HG03457 (cell line): Measurements from ENCODE around the gene INTS1.

ENCODE experiments used
- ATAC-seq: cut with Tn5 transposase; IDR thresholded peaks from one replicate; pipeline ENCODE4 v1.9.1; 2021; ENCODE audit warnings: moderate number of reproducible peaks; ENCODE audit not compliant: unreplicated experiment

INTS1 gene

DNA sequence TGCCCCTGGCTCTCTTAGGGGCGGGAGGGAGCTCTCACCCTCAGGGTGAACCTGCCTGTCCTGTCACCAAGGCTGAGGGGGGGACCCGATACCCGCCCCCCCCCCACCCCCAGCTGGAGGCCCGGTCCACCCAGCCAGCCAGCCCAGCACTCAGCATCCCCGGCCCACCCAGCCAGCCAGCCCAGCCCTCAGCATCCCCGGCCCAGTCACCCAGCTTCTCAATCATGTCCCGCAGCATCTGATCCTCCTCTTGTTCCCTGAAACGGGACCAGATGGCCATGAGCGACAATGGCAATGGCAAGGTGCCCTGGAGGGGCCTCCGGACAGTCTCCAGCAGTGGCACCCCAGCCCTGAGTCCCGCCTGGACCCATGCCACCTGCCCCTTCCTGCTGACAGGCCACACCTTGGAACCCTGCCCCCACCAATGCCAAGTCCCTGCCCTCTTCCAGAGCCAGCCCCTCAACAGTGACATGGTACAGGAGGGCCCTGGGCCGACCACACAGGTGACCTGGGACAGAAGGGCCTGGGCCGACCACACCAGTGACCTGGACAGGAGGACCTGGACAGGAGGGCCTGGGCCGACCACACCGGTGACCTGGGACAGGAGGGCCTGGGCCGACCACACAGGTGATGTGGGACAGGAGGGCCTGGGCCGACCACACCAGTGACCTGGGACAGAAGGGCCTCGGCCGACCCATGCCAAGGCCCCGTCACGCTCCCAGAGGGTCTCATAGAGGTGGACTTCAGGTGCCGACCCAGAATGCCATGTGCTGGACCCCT, 69.1 kb downstream of the INTS1 start:
- ATAC-seq: no peak

DNA sequence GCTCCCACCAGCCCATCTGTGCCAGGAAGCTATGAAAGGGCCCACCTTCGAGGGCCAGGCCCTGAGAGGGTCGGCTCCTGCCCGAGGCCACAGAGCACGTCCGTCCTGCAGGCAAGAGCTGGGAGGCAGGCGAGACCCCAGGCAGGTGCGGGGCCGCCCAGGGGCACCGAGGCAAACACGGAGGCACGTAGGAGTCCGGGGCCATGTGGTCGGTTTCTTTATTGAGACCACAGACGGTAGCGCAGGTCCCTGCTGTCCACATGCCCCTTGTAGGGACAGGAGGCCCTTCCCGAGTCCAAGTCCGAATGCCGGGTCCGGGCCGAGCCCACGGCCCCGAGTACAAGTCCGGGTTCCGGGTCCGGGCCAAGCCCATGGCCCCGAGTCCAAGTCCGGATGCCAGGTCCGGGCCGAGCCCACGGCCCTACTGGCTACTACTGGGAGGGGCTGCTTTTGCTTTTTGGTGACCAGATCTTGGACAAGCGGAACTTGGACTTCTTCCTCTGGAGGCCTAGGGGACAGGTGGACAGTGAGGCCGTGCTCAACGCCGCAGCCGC, 69.9 kb downstream of the INTS1 start:
- ATAC-seq: no peak

DNA sequence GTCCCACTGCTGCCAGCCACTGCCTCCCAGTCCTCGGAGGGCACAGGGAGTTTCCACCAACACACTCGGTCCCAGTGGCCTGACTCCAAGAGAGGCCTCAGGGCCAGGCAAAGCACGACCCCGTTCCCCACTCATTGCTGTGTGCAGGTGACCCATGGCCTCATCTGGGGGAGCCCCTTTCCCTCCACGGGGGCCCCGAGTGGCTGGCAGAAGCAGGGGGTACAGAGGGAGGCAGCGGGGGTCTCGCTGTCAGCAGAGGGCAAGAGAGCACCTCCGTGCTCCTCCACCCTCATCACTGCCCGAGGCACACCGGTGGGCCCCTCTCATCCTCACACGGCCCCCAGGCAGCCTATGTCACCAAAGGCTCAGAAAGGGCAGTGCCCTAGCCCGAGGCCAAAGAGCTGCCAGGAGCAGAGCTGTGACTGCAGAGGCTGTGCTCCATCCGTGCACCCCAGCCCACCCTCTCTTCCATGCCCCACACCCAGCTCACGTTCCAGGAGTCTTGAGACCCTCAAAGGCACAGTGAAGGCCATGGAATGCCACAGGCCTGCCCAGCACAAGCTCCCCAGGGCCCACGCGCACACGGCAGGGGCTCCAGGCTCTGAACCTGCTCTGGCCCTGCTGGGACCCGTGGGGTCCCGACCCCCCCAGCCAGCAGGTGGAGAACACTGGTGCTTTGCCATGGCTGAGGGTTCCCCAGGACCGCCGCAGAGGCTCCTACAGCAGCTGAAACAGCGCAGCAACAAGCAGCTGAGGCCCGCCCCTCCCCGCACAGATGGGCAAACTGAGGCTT, 70.9 kb downstream of the INTS1 start:
- ATAC-seq: no peak

DNA sequence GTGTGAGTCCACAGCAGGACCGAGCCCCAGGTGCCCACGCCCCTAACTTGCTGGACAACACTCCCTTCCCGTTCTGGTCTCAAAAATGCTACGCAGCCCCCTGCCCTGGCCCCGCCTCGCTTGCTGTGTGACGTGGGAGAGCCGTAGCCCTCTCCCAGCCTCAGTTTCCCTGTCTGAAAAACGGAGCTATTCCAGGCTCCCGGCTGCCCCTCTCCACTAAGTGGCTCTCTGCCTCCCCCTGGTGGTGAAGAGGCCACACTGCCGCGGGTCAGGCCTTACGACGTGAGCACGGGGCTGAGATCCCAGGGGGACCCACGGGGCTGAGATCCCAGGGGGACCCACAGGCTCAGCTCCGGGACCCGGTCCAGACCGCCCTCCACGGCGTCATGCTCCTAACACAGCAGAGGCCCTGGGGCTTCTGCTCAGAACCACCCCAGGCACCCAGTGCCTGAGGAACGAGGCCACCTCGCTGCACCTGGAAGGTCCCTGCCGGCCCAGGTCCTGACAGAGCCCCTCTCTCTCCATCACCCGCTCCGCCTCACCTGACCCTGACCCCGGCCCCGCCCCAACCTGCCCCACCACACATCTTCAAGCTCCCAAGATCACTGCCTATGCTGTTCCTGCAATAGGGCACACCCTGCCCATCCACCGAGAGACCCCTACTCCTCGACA, 71.6 kb downstream of the INTS1 start:
- no peak for ATAC-seq

DNA sequence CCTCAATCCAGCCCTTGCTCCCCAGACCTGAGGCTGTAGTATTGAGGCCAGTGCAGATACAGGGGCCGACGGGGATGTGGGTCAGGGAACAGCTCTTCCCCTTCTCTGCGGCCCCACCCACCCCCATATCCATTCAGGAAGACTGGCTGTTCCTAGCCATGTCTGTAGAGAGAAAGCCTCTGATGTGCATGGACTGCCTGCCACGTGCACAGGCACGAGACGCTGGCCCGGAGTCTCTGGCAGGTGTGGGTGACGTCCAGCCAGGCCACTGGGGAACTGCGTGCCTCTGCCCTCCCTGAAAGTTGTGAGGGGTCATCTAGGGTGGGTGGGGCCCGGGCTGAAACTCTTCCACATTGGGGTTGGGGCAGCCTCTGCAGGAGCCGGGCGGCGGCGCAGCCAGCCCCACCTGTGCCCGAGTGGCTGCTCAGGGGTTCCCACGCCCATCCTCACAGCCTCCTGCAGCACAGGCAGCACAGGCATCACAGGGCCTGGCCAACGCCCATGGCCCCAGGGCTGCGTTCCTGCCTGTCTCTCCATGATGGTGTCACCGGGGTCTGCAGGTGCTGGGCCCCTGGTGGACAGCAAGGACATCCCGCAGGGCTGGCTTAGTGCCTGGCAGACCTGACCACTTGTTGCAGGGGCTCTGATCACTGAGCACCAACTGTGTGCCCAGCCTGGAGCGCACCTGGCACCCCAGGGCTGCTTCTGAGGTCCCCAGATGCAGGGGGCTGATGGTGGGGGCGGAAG, 72.4 kb downstream of the INTS1 start:
- ATAC-seq: no peak

DNA sequence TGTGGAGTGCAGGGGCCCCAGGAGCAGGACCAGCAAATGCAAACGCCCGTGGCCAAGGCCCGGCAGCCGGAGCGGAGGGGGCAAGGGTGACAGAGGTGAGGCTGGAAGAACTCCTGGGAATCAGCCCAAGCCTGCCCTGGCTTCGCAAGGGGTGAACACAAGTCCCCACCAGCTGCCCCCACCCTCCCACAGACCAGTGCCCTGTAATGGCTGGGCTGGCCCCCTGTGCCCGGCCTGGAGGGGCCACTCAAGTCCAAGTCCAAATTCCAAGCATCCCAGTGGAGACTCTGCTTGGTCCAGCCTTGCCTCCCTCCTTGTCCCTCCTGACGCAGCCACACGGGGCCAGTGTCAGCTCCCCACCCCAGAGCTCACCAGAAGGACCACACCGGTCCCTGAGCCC, 73.0 kb downstream of the INTS1 start:
- ATAC-seq: no peak

DNA sequence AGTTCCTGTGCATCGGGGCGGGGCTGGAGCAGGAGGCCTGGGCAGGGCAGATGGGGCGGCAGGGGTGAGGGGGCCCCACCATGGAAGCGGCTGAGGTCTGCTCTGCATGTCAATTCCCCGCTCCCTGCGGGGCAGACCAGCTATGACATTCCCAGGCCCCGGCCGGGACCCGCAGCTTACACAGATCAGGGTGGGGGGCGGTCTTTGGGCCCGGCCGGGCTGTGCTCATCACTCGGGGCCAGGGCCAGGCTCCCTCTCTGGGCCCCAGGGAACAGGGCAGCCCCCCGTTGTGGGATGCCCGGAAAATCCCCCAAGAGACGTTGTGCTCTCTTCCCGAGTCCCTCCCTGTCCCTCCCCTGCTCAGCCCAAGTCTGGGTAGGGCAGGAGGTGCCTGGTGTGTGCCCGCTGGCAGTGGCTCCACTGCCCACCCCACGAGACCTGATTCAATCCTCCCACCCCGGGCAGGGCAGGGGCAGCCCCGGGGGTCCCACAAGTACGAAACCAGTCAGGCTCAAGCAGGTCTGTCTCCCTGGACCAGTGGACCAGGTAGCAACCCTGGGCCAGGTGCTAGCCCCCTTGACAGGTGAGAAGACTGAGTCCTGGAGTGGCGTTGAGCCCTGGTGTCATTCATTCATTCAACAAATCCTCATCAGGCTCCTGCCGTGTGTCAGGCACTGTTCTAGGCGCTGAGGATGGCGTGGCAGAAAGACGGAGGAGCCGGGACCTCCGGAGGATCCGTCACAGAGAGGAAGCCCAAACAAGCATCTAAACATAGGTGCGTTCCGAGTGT, 73.9 kb downstream of the INTS1 start:
- ATAC-seq: no peak

DNA sequence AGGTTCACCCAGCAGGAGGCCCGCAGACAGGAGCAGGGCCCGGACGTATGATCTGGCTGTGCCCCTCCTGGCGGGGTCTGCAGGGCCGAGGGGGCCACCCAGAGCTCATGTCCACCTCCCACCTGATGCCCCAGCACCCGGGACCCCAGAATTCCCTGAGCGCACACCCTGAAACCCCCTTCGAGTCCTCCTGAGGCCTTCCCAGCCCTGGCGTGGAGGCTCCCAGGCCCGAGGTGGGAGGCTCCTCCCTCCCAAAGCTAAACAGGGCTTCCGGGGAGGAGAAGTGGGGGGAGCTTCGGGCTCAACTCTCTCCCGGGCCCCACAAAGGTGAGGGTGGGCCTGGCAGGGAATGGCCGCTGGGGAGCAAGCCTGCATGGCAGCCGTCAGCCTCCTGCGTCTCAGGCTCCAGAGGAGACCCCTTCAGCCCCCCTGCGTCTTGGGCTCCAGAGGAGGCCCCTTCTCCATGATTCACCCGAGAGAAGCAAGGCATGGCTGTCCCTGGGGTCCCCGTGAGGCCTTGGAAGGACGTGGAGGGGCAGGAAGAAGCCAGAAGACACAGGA, 75.2 kb downstream of the INTS1 start:
- ATAC-seq: no peak

DNA sequence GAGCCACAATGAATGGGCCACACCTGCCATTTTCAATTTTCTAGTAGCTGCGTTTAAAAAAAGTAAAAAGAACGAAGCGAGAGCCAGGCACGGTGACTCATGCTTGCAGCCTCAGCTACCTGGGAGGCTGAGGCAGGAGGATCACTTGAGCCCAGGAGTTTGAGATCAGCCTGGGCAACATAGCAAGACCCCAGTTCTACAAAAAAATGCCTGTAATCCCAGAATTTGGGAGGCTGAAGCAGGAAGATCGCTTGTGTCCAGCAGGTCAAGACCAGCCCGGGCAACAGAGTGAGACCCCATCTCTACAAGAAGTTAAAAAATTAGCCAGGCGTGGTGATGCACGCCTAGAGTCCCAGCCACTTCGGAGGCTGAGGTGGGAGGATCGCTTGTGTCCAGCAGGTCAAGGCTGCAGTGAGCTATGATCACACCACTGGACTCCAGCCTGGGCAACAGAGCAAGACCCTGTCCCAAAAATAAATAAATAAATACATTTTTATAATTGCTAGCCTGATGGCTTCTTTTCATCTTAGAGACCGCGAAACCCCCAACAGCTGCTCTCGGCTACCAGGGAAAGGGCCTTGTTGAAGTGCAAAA, 77.0 kb downstream of the INTS1 start:
- no peak for ATAC-seq

DNA sequence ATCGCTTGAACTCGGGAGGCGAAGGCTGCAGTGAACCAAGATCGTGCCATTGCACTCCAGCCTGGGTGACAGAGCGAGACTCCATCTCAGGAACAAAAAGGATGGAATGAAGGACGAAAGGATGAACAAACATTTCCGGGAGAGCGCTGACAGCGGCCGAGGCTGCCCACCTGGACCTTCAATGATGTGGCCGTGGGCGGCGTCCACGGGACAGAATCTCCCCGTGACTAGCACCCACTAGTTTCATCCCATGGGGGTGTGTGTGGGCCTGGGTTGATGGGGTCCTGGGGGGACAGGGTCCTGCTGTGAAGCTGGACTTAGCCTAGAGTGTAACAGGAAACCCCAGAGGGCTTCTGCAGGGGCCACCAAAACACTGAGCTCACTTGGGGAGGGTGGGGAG, 77.7 kb downstream of the INTS1 start:
- ATAC-seq: no peak

DNA sequence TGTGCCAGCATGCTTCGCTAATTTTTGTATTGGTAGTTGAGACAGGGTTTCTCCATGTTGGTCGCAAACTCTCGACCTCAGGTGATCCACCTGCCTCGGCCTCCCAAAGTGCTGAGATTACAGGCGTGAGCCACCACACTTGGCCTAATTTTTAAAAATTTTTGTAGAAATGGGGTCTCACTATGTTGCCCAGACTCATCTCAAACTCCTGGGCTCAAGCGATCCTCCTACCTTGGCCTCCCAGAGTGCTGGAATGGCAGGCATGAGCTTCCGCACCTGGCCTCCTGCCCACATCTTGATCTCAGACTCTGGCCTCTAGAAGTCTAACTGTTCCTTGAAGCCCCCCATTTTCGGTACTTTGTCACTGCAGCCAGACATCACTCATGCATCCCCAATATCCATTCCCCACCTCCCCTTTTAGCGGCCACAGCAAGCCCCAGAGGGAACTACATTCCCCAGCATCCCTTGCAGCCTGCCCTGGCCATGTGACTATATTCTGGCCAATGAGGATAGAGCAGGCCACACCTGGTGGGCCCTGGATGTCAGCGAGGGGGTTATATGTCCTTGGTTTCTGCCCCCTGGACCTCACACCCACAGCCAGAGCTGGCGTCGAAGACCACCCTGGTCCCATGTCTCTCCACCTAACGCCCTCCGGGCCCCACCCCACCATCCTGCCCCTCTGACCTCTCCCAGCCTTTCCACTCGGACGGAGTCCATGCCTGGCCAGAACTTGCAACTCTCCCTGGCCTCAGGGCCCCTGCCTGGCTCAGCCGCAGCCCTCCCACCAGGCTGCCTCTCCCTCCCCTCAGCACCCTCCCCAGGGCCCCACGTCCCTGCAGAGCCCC, 78.7 kb downstream of the INTS1 start:
- ATAC-seq: no peak

DNA sequence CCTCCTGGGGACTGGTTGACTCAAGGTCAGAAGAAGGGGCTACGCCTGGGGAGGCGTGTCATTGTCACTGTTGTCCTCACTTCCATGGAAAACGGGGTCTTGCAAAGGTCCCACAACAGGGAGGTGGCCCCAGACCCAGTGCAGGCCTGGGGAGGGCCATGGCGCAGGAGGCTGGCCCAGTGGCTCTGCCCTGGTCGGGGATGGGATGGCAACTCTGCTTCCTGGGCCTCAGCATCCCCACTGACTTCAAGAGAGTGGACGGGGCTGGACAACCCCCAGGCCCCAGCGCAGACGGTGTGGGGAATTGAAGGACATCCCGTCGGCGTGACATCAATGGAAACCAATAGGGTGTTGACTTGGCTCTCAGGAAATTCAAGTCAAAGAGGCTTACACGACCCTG, 80.1 kb downstream of the INTS1 start:
- ATAC-seq: no peak

DNA sequence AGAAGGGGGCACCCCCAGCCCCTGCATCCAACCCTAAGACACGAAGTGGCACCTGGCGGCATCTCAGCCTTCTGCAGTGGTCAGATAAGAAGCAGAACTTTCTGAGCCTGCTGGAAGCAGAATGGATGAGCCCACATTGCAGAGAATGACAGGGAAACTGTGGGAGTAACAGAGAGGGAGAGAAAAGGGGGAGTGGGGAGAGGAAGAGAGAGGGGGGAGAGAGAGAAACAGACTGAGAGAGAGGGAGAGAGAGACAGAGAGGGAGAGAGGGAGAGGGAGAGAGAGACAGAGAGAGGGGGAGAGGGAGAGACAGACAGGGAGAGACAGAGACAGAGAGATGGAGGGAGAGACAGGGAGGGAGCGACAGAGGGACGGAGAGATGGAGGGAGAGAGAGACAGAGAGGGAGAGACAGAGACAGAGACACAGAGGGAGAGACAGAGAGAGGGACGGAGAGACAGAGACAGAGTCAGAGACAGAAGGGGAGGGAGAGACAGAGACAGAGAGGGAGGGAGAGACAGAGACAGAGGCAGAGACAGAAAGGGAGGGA, 80.9 kb downstream of the INTS1 start:
- no peak for ATAC-seq

DNA sequence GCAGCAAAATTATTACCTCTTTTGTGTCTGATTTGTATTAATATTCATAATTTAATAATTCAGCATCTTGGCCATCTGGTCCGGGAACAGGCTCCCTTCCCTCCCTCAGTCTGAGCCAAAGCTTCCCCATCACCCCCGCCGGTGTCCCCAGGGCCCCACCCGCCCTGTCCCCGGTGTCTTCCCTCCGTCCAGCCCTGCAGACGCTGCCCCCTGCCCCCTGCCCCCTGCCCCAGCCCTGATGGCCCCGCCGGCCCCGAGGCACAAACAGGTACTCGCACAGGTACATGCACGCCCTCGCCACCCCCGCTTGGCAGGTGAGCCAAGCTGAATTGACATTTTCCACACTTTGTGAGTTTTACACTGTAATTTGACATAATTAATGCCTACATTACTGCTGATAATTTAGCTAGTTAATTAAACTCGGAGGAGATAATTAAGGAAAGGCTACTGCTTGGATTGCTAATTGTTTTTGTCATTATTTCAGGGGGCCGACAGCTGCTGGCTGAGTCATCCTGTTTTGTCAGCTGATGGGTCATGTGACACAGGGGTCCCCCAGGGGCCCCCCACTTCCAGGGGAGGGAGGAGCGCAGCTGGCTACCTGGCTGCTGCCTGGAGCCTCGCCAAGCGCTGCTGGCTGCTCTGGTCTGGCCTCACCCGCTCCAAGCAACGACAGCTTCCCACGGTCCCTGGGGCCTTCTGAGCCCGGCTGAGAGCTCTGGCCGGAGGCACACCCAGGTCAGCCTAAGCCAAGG, 81.5 kb downstream of the INTS1 start:
- no peak for ATAC-seq

DNA sequence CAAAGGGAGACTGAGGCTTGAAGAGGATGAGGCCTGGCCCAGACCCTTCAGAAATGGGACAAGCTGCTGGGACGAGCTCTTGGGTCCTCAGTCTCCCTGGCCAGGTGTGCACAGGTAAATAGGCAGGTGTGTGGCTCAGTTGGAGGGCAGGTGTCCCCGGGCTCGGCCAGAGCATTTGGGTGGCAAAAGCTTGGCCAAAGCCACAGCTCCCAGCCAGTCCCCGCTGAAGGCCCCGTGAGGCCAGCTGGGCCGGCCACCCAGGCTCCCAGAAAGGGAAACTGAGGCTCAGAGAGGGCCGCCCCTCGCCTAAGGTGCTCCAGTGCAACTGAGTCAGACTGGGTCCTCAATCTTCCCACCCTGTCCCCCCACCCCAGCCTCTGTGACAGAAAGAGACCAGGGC, 82.2 kb downstream of the INTS1 start:
- no peak for ATAC-seq

DNA sequence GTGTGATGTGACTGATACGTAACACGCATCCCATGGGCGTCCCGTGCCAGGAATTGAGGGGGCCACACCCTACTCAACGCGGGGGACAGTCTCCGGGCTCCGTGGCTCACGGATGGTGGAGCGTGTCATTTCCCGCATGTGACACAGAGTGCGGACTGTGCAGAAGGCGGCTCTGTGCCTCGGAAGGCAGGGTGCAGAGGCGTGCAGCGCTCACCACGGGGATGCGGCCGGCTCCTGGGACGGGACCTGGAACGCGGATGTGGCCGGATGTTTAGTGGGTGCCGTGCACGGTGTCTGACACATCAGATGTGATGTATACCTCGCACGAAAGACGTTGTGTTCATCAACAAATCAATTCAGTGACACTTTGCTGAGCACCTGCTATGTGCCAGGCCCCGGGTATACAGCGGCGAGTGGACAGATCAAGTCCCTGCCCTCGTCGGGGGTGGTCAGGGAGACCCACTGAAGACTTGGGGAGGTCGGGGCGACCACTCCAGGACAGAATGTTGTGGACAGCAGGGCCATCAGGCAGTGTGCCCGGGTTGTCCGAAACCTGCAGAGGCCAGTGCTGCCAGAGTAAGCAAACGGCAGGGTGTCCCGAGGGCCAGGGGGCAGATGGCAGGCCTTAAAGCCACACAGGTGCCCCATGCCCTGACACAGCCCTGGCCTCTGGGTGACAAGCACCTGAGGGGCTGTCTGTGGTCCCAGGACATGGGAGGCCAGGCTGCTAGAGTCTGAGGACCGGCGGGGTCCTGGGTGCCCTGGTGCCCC, 83.0 kb downstream of the INTS1 start:
- ATAC-seq: no peak
